ENCODE results near the gene LPAR1.

The LPAR1 gene

GRCh38 chr9:110912419-110913291 is 125.6 kb downstream of the LPAR1 start:
- no peak for DNase-seq

GRCh38 chr9:110911659-110912418 is 126.4 kb downstream of the LPAR1 start:
- DNase-seq: no peak

GRCh38 chr9:110908894-110909293 is 129.4 kb downstream of the LPAR1 start:
- no peak for DNase-seq

GRCh38 chr9:110900917-110901316 is 137.4 kb downstream of the LPAR1 start:
- no peak for DNase-seq

GRCh38 chr9:110900456-110900855 is 137.8 kb downstream of the LPAR1 start:
- no peak for DNase-seq

GRCh38 chr9:110898866-110899265 is 139.4 kb downstream of the LPAR1 start:
- no peak for DNase-seq

- DNase-seq: no peak
Measured at GRCh38 chr9:110898358-110898757, 139.9 kb downstream of the LPAR1 start.

- no peak for DNase-seq
Measured at GRCh38 chr9:110897943-110898342, 140.3 kb downstream of the LPAR1 start.

- DNase-seq: no peak
Measured at GRCh38 chr9:110895147-110895905, 142.9 kb downstream of the LPAR1 start.

GRCh38 chr9:110894731-110895130 is 143.5 kb downstream of the LPAR1 start:
- no peak for DNase-seq

- no peak for DNase-seq
Measured at GRCh38 chr9:110892689-110893088, 145.6 kb downstream of the LPAR1 start.

GRCh38 chr9:110891760-110892159 is 146.5 kb downstream of the LPAR1 start:
- DNase-seq: no peak

GRCh38 chr9:110890416-110890815 is 147.9 kb downstream of the LPAR1 start:
- DNase-seq: no peak

- DNase-seq: no peak
Measured at GRCh38 chr9:110887276-110887675, 151.0 kb downstream of the LPAR1 start.

- DNase-seq: no peak
Measured at GRCh38 chr9:110886832-110887231, 151.4 kb downstream of the LPAR1 start.

- DNase-seq: no peak
Measured at GRCh38 chr9:110880189-110880588, 158.1 kb downstream of the LPAR1 start.

GRCh38 chr9:110877374-110877773 is 160.9 kb downstream of the LPAR1 start:
- DNase-seq: no peak

GRCh38 chr9:110876929-110877328 is 161.3 kb downstream of the LPAR1 start:
- no peak for DNase-seq

GRCh38 chr9:110874963-110875674 is 163.2 kb downstream of the LPAR1 start:
- no peak for DNase-seq

GRCh38 chr9:110872920-110873319 is 165.3 kb downstream of the LPAR1 start:
- DNase-seq: no peak

GRCh38 chr9:110871736-110872135 is 166.5 kb downstream of the LPAR1 start:
- no peak for DNase-seq

GRCh38 chr9:110869931-110870330 is 168.3 kb downstream of the LPAR1 start:
- no peak for DNase-seq

- DNase-seq: no peak
Measured at GRCh38 chr9:110864011-110864410, 174.3 kb downstream of the LPAR1 start.
